GM13976 (cell line): ENCODE measurements around the gene TP53I11.

Experiments
- DNase-seq: peaks from one replicate; pipeline ENCODE4 v3.0.0; 2012; ENCODE audit warnings: low spot score
- CTCF ChIP-seq: IDR thresholded peaks from 2 replicates; pipeline ENCODE4 v1.5.1; 2012; ENCODE audit warnings: borderline replicate concordance, mild to moderate bottlenecking; ENCODE audit not compliant: insufficient read depth; ENCODE audit errors: extremely low read depth, missing control alignments, control extremely low read depth
- in situ Hi-C: fragments of 300-500 bp; cut with MboI; formaldehyde crosslinking; loops from one replicate; pipeline ENCODE4 v1.12.0; 2022; ENCODE audit warnings: low sequenced_read_pairs, mixed read lengths, inconsistent platforms; ENCODE audit not compliant: unreplicated experiment

The TP53I11 gene

GRCh38 chr11:44973632-44974401 is 23.1 kb upstream of the TP53I11 start:
- in situ Hi-C loops = no loop called here
- no peak for TF ChIP-seq CTCF
- DNase-seq = no peak

- in situ Hi-C loops = no loop called here
- no peak for DNase-seq
- TF ChIP-seq CTCF = no peak
Observed at GRCh38 chr11:44972746-44973435, 22.2 kb upstream of the TP53I11 start.

- no peak for TF ChIP-seq CTCF
- DNase-seq = no peak
- in situ Hi-C loops = no loop called here
Observed at GRCh38 chr11:44971185-44971584, 20.5 kb upstream of the TP53I11 start.

- in situ Hi-C loops = no loop called here
- TF ChIP-seq CTCF = no peak
- DNase-seq = no peak
Observed at GRCh38 chr11:44970293-44970692, 19.6 kb upstream of the TP53I11 start.

GRCh38 chr11:44969651-44970252 is 19.1 kb upstream of the TP53I11 start:
- DNase-seq = no peak
- in situ Hi-C loops = no loop called here
- TF ChIP-seq CTCF = no peak

- TF ChIP-seq CTCF = no peak
- no peak for DNase-seq
- in situ Hi-C loops = no loop called here
Observed at GRCh38 chr11:44968510-44968909, 17.8 kb upstream of the TP53I11 start.
